Measurements from ENCODE around the gene GYPC. TPM values are rescaled to one million over a fixed set of nuclear protein-coding genes. Genes with fewer than 3 reads are reported as not detected.

GYPC gene
- total RNA-seq, 1 experiment from 2014 or later, result 13.6 TPM

- no peak overlapping the region for H2AFZ ChIP-seq (ENCODE audit: low read length)
- WGBS (ENCODE audit: extremely low coverage, insufficient read length, low lambda C conversion rate), result no CpG with 5 or more reads among the region's 3 CpGs
- no peak overlapping the region for H4K91ac ChIP-seq (ENCODE audit: insufficient read length, low read depth, low read length)
- no peak overlapping the region for H3K9ac ChIP-seq (ENCODE audit: extremely low read depth, insufficient read length, low read length)
- no peaks in the 10 kb centered on the region for H3K4me1 ChIP-seq (ENCODE audit: insufficient read depth, low read length)
- H2BK20ac ChIP-seq (ENCODE audit: low read depth, low read length, poor library complexity, severe bottlenecking), result no peak overlapping the region
- H3K23ac ChIP-seq (ENCODE audit: insufficient read length, low read depth, low read length), result no peak overlapping the region
- H2BK15ac ChIP-seq (ENCODE audit: low read depth, low read length), result no peak overlapping the region
- no peak overlapping the region for H2BK5ac ChIP-seq (ENCODE audit: insufficient read length, low read length)
- no peak overlapping the region for H3K4ac ChIP-seq (ENCODE audit: low read depth, low read length)
- H4K20me1 ChIP-seq (ENCODE audit: control insufficient read depth, insufficient read depth, insufficient read length), result no peaks in the 10 kb centered on the region
- no peaks in the 10 kb centered on the region for H3K79me2 ChIP-seq (ENCODE audit: insufficient read depth, low read length)
- Mint-ChIP-seq H3K4me3 (no peak overlapping the region), H3K27ac (no peak overlapping the region), H3K36me3 (ENCODE audit: insufficient read depth in 1 of 3, low read depth in 3 of 3) (peaks cover 3 to 8% (median 4%) of the 10 kb centered on the region in 3 experiments), H3K27me3 (ENCODE audit: low read depth) (no peaks in the 10 kb centered on the region; the same call in 1 of the 2 replicates), H3K9me3 (peaks cover 3% of the 10 kb centered on the region in 2 experiments; a peak in 4 of 5 replicates), H3K4me1 (peaks cover 0 to 3% of the 10 kb centered on the region in 2 experiments; a peak in 1 of 4 replicates)
- no peaks in the 10 kb centered on the region for H3K79me1 ChIP-seq (ENCODE audit: insufficient read depth, low read depth, low read length, poor library complexity, severe bottlenecking)
- no peak overlapping the region for H3K56ac ChIP-seq (ENCODE audit: insufficient read length, low read depth, low read length)
- no peaks in the 10 kb centered on the region for H3K23me2 ChIP-seq (ENCODE audit: insufficient read length, low read depth, low read length, poor library complexity, severe bottlenecking)
- H2BK12ac ChIP-seq (ENCODE audit: insufficient read length, low read depth, low read length), result no peak overlapping the region
- DNase-seq, result no peak
- no peak overlapping the region for H3K18ac ChIP-seq (ENCODE audit: insufficient read length, low read depth, low read length)
- no peak overlapping the region for H2AK5ac ChIP-seq (ENCODE audit: insufficient read length, low read length)
- H4K5ac ChIP-seq (ENCODE audit: insufficient read length, low read depth, low read length), result no peak overlapping the region
- no peak overlapping the region for H3T11ph ChIP-seq (ENCODE audit: low read length)
- H3K4me2 ChIP-seq (ENCODE audit: insufficient read depth, insufficient read length, low read length), result no peak overlapping the region
- peaks cover 6% of the 10 kb centered on the region for H3K9me3 ChIP-seq (ENCODE audit: control insufficient read depth, low read depth, low read length)
- no peak overlapping the region for H2BK120ac ChIP-seq (ENCODE audit: low read depth, low read length, poor library complexity, severe bottlenecking)
- H3K27me3 ChIP-seq (ENCODE audit: insufficient read depth, low read length), result no peaks in the 10 kb centered on the region
- H3K14ac ChIP-seq (ENCODE audit: insufficient read depth, low read length), result no peak overlapping the region
- TF ChIP-seq CTCF (conservative IDR thresholded peaks at IDR 0.05), result no peak
- H3K27ac ChIP-seq (ENCODE audit: insufficient read length, low read depth, low read length), result no peak overlapping the region
- H4K8ac ChIP-seq (replicated peaks; ENCODE audit: insufficient read length, low read depth, low read length), result no peak overlapping the region
Measured at GRCh38 chr2:126623000-126623399, 33.0 kb upstream of the GYPC start.
